HepG2 (cell line): Measurements from ENCODE around the gene TRPT1. TPM values are rescaled to one million over a fixed set of nuclear protein-coding genes. Genes with fewer than 3 reads are reported as not detected.
A peak's percentile ranks its signal among the peaks of the same experiment; 100 is the strongest.

ENCODE experiments used
- CEBPB ChIP-seq: IDR thresholded peaks from 2 replicates; pipeline ENCODE4 v1.6.1; 2011; ENCODE audit warnings: low read depth, low read length, improper control_type of control experiment, borderline replicate concordance
- DMAP1 ChIP-seq: IDR thresholded peaks from 2 replicates; pipeline ENCODE4 v1.6.1; 2016
- GTF3A ChIP-seq: sonication (generic); formaldehyde crosslinking; conservative IDR thresholded peaks from 2 replicates; pipeline ENCODE4 v1.4.0; 2020; ENCODE audit warnings: mild to moderate bottlenecking, missing genetic modification reagents
- HOMEZ ChIP-seq: IDR thresholded peaks from 2 replicates; pipeline ENCODE4 v1.6.1; 2016; ENCODE audit warnings: low read depth
- MTERF4 ChIP-seq: sonication (generic); formaldehyde crosslinking; IDR thresholded peaks from 2 replicates; pipeline ENCODE4 v1.8.0; 2023; ENCODE audit warnings: mild to moderate bottlenecking, missing genetic modification reagents
- SP1 ChIP-seq, 2 experiments: fragments of 450-650 bp in 1 of 2; sonication (generic) in 1 of 2; formaldehyde crosslinking in 1 of 2; IDR thresholded peaks; 2 replicates each; pipeline versions ENCODE4 v1.4.0 to v1.6.1; 2016 to 2020; ENCODE audit warnings: missing genetic modification reagents in 1 of 2
- TSC22D2 ChIP-seq: sonication (generic); formaldehyde crosslinking; IDR thresholded peaks from 2 replicates; pipeline ENCODE4 v1.5.1; 2020; ENCODE audit warnings: missing genetic modification reagents, mild to moderate bottlenecking, borderline replicate concordance
- WIZ ChIP-seq: sonication (generic); formaldehyde crosslinking; IDR thresholded peaks from 2 replicates; pipeline ENCODE4 v1.5.1; 2020; ENCODE audit warnings: mild to moderate bottlenecking, missing genetic modification reagents
- ZNF30 ChIP-seq: sonication (generic); formaldehyde crosslinking; IDR thresholded peaks from 2 replicates; pipeline ENCODE4 v1.5.0; 2020; ENCODE audit warnings: mild to moderate bottlenecking, missing genetic modification reagents
- ZNF367 ChIP-seq: sonication (generic); formaldehyde crosslinking; IDR thresholded peaks from 2 replicates; pipeline ENCODE4 v1.4.0; 2020; ENCODE audit warnings: missing genetic modification reagents, borderline replicate concordance
- ZNF614 ChIP-seq: IDR thresholded peaks from 2 replicates; pipeline ENCODE4 v1.6.1; 2018; ENCODE audit warnings: missing biosample characterization, missing genetic modification reagents, inconsistent platforms, borderline replicate concordance
- ZNF768 ChIP-seq: sonication (generic); formaldehyde crosslinking; IDR thresholded peaks from 2 replicates; pipeline ENCODE4 v1.4.0; 2020; ENCODE audit warnings: missing genetic modification reagents
- ZNF790 ChIP-seq: sonication (generic); formaldehyde crosslinking; IDR thresholded peaks from 2 replicates; pipeline ENCODE4 v1.8.0; 2022; ENCODE audit warnings: missing genetic modification reagents, mild to moderate bottlenecking, borderline replicate concordance
- ZNF850 ChIP-seq: sonication (generic); formaldehyde crosslinking; conservative IDR thresholded peaks from 2 replicates; pipeline ENCODE4 v1.9.0; 2021; ENCODE audit warnings: mild to moderate bottlenecking, missing genetic modification reagents
- ZSCAN30 ChIP-seq: sonication (generic); formaldehyde crosslinking; IDR thresholded peaks from 2 replicates; pipeline ENCODE4 v1.5.0; 2020; ENCODE audit warnings: mild to moderate bottlenecking, missing genetic modification reagents
- polyA plus RNA-seq, 8 experiments: library from polyadenylated mRNA; depleted of rRNA in 3 of 8; stranded (reverse) in 7 of 8; unstranded in 1 of 8; fragments of >200 nt; fragmentation: Illumina TruSeq in 4 of 8; extraction: Trizol in 4 of 8; gene quantifications; 2 replicates each; pipeline versions ENCODE4 v1.2.1 to v1.2.3, GENCODE V29; 2011 to 2016; ENCODE audit warnings: low read depth in 4 of 8, missing spikeins in 1 of 8, mixed read lengths in 1 of 8; ENCODE audit not compliant: insufficient read depth in 1 of 8
- total RNA-seq, 5 experiments: library from RNA; depleted of rRNA; stranded (reverse); fragments of >200 nt; fragmentation: Illumina TruSeq; extraction: Trizol; gene quantifications; 2 replicates each; pipeline ENCODE4 v1.2.3, GENCODE V29; 2016; ENCODE audit warnings: low read depth in 1 of 5
- TF ChIP-seq, protein P1 (sequence below): sonication (generic); formaldehyde crosslinking; IDR thresholded peaks from 2 replicates; pipeline ENCODE4 v1.4.0; 2020; ENCODE audit warnings: missing genetic modification reagents
- TF ChIP-seq, protein P2 (sequence below): sonication (generic); formaldehyde crosslinking; IDR thresholded peaks from 2 replicates; pipeline ENCODE4 v1.5.0; 2020; ENCODE audit warnings: mild to moderate bottlenecking, missing genetic modification reagents
- TF ChIP-seq, protein P3 (sequence below): sonication (generic); formaldehyde crosslinking; IDR thresholded peaks from 2 replicates; pipeline ENCODE4 v1.4.0; 2020; ENCODE audit warnings: mild to moderate bottlenecking, missing genetic modification reagents, borderline replicate concordance

TRPT1 gene
- total and polyA plus RNA-seq, 2 of the 13 experiments (the other 11 are each of a cell fraction or from before 2014, with no cell fraction given): 24.8 to 40.7 TPM

- TF ChIP-seq TSC22D2 (CRISPR knock-in tag) (0 out of 2 replicates have a peak, but pooled peaks have one; percentile 56), WIZ (CRISPR knock-in tag) (peak; percentile 28; the same call in 1 of the 2 replicates), SP1 (IDR thresholded peaks at IDR 0.05) (no peak), SP1 (CRISPR knock-in tag; IDR thresholded peaks at IDR 0.05) (peak; percentile 86), GTF3A (CRISPR knock-in tag) (no peak; the same call in 1 of the 2 replicates), CEBPB (no peak), HOMEZ (no peak), ZNF850 (CRISPR knock-in tag) (peak; percentile 95; the same call in 1 of the 2 replicates), DMAP1 (peak; percentile 32; the same call in 1 of the 2 replicates), ZNF367 (CRISPR knock-in tag) (no peak), ZNF30 (CRISPR knock-in tag) (no peak), ZNF614 (CRISPR knock-in tag) (no peak), ZSCAN30 (CRISPR knock-in tag) (no peak), ZNF768 (CRISPR knock-in tag) (no peak), MTERF4 (no peak), ZNF790 (peak; percentile 64; the same call in 1 of the 2 replicates)
- TF ChIP-seq, protein P1, sequence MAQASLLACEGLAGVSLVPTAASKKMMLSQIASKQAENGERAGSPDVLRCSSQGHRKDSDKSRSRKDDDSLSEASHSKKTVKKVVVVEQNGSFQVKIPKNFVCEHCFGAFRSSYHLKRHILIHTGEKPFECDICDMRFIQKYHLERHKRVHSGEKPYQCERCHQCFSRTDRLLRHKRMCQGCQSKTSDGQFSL: no peak
- TF ChIP-seq, protein P2, sequence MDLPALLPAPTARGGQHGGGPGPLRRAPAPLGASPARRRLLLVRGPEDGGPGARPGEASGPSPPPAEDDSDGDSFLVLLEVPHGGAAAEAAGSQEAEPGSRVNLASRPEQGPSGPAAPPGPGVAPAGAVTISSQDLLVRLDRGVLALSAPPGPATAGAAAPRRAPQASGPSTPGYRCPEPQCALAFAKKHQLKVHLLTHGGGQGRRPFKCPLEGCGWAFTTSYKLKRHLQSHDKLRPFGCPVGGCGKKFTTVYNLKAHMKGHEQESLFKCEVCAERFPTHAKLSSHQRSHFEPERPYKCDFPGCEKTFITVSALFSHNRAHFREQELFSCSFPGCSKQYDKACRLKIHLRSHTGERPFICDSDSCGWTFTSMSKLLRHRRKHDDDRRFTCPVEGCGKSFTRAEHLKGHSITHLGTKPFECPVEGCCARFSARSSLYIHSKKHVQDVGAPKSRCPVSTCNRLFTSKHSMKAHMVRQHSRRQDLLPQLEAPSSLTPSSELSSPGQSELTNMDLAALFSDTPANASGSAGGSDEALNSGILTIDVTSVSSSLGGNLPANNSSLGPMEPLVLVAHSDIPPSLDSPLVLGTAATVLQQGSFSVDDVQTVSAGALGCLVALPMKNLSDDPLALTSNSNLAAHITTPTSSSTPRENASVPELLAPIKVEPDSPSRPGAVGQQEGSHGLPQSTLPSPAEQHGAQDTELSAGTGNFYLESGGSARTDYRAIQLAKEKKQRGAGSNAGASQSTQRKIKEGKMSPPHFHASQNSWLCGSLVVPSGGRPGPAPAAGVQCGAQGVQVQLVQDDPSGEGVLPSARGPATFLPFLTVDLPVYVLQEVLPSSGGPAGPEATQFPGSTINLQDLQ (CRISPR knock-in tag): no peak
- TF ChIP-seq, protein P3, sequence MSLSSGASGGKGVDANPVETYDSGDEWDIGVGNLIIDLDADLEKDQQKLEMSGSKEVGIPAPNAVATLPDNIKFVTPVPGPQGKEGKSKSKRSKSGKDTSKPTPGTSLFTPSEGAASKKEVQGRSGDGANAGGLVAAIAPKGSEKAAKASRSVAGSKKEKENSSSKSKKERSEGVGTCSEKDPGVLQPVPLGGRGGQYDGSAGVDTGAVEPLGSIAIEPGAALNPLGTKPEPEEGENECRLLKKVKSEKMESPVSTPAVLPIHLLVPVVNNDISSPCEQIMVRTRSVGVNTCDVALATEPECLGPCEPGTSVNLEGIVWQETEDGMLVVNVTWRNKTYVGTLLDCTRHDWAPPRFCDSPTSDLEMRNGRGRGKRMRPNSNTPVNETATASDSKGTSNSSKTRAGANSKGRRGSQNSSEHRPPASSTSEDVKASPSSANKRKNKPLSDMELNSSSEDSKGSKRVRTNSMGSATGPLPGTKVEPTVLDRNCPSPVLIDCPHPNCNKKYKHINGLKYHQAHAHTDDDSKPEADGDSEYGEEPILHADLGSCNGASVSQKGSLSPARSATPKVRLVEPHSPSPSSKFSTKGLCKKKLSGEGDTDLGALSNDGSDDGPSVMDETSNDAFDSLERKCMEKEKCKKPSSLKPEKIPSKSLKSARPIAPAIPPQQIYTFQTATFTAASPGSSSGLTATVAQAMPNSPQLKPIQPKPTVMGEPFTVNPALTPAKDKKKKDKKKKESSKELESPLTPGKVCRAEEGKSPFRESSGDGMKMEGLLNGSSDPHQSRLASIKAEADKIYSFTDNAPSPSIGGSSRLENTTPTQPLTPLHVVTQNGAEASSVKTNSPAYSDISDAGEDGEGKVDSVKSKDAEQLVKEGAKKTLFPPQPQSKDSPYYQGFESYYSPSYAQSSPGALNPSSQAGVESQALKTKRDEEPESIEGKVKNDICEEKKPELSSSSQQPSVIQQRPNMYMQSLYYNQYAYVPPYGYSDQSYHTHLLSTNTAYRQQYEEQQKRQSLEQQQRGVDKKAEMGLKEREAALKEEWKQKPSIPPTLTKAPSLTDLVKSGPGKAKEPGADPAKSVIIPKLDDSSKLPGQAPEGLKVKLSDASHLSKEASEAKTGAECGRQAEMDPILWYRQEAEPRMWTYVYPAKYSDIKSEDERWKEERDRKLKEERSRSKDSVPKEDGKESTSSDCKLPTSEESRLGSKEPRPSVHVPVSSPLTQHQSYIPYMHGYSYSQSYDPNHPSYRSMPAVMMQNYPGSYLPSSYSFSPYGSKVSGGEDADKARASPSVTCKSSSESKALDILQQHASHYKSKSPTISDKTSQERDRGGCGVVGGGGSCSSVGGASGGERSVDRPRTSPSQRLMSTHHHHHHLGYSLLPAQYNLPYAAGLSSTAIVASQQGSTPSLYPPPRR: no peak
Observed at GRCh38 chr11:64225608-64226506, at the start of gene TRPT1, which contains the start of gene NUDT22 (continued).
